Aorta (tissue), 5 donors: ENCODE measurements around the gene ATXN1. TPM values are rescaled to one million over a fixed set of nuclear protein-coding genes. Genes with fewer than 3 reads are reported as not detected.

Experiments used
- ATAC-seq: fragments of 200-7000 bp; cut with Tn5 transposase; one replicate; pipeline ENCODE4 v1.9.1; 2022; ENCODE audit warnings: moderate library complexity; ENCODE audit not compliant: low FRiP score
- DNase-seq, 2 donors: peaks; one replicate each; pipeline ENCODE4 v3.0.0-alpha.2; 2020
- H3K27ac ChIP-seq, 2 donors: one replicate each; pipeline ENCODE4 v1.5.1; 2013; ENCODE audit warnings: low read length in 2 of 2, mild to moderate bottlenecking in 2 of 2, moderate library complexity in 2 of 2, control low read depth in 1 of 2, inconsistent platforms in 1 of 2, low read depth in 1 of 2
- H3K27me3 ChIP-seq, 2 donors: one replicate each; pipeline ENCODE4 v1.6.1; 2013; ENCODE audit warnings: control low read depth in 1 of 2, low read length in 1 of 2, mild to moderate bottlenecking in 1 of 2, moderate library complexity in 1 of 2; ENCODE audit not compliant: insufficient read depth in 2 of 2, control insufficient read depth in 1 of 2
- H3K36me3 ChIP-seq, 2 donors: one replicate each; pipeline ENCODE4 v1.6.1; 2013; ENCODE audit warnings: control low read depth in 1 of 2, low read length in 1 of 2, mild to moderate bottlenecking in 1 of 2; ENCODE audit not compliant: insufficient read depth in 2 of 2, control insufficient read depth in 1 of 2
- H3K4me1 ChIP-seq, 2 donors: one replicate each; pipeline ENCODE4 v1.6.1; 2013; ENCODE audit warnings: low read length in 2 of 2, control low read depth in 1 of 2, mild to moderate bottlenecking in 1 of 2, moderate library complexity in 1 of 2; ENCODE audit not compliant: insufficient read depth in 2 of 2, control insufficient read depth in 1 of 2
- H3K4me3 ChIP-seq, 2 donors: one replicate each; pipeline ENCODE4 v1.5.1; 2013; ENCODE audit warnings: low read length in 2 of 2, control low read depth in 1 of 2, mild to moderate bottlenecking in 1 of 2
- H3K9me3 ChIP-seq: one replicate; pipeline ENCODE4 v1.6.1; 2013; ENCODE audit warnings: mild to moderate bottlenecking, low read length; ENCODE audit not compliant: control insufficient read depth
- WGBS, 2 donors: extraction: QIAGEN DNeasy Blood & Tissue Kit; methylation state at CpG; one replicate each; pipeline ENCODE4 v1.1.7; 2013; 5-methylcytosine and 5-hydroxymethylcytosine counted together
- intact Hi-C, 2 donors: fragments of 100-400 bp; cut with DNase I; formaldehyde crosslinking; loops; one replicate each; pipeline versions ENCODE4 v1.14.2 to v1.15.0; 2022
- polyA plus RNA-seq, 2 donors: library from polyadenylated mRNA; stranded (reverse); fragments of 200-250 nt; gene quantifications; one replicate each; pipeline ENCODE4 v1.2.3, GENCODE V29; 2013
- total RNA-seq, 2 donors: library from RNA; stranded (reverse); fragmentation: NEBNext Ultra II Directional; extraction: Animal tissue kit (Norgen Biotek cat#: 25700); gene quantifications; one replicate each; pipeline ENCODE4 v1.2.1, GENCODE V29; 2021
- donor health status: healthy with polysubstance abuse.
- donor health status: Bipolar disorder and iron deficiency.
- donor health status: DM: no; HTN: no; CAD: no.
- donor health status: DM: no; HTN: no; CAD: no.
- donor health status: DM: yes; HTN: yes; CAD: no.

ATXN1 gene
- total and polyA plus RNA-seq, 4 donors, result 11.5 to 85.5 (median 45.8) TPM

GRCh38 chr6:16355238-16355637 lies 406.0 kb downstream of the ATXN1 start:
- intact Hi-C loops, result no loop called here
- WGBS, 2 donors, result 97 to 98% methylated on average over 9 of the region's 9 CpGs

GRCh38 chr6:16354692-16355091 lies 406.6 kb downstream of the ATXN1 start:
- intact Hi-C loops, result loop anchor here in 1 of 2 donors (5.0 kb wide), 1 partner anchor 48 kb away; no protein-coding TSS in a partner anchor
- H3K27ac ChIP-seq, result no peak overlapping the region
- 96 to 100% methylated on average over 1 of the region's 1 CpG for WGBS, 2 donors

More at GRCh38 chr6:16355238-16355637, 406.0 kb downstream of the ATXN1 start:
- no peaks in the 10 kb centered on the region for H3K27me3 ChIP-seq
- H3K27ac ChIP-seq, result no peak overlapping the region
- DNase-seq, result no peak
- peaks cover 0 to 2% of the 10 kb centered on the region in 2 donors for H3K4me1 ChIP-seq
- no peak overlapping the region for H3K4me3 ChIP-seq
- H3K9me3 ChIP-seq, result no peaks in the 10 kb centered on the region
- no peak for ATAC-seq
- H3K36me3 ChIP-seq, result no peaks in the 10 kb centered on the region

GRCh38 chr6:16352821-16353438 lies 408.3 kb downstream of the ATXN1 start:
- no peaks in the 10 kb centered on the region for H3K9me3 ChIP-seq
- H3K27ac ChIP-seq, result peak overlapping the region; percentile 41 to 44
- H3K4me1 ChIP-seq, result peaks cover 0 to 2% of the 10 kb centered on the region in 2 donors
- intact Hi-C loops, result loop anchor here in 1 of 2 donors (5.0 kb wide), 1 partner anchor 49 kb away; no protein-coding TSS in a partner anchor
- H3K36me3 ChIP-seq, result no peaks in the 10 kb centered on the region
- H3K4me3 ChIP-seq, result no peak overlapping the region
- DNase-seq (no peak), ATAC-seq (no peak)
- WGBS, 2 donors, result 77 to 79% methylated on average over 19 of the region's 19 CpGs
- H3K27me3 ChIP-seq, result no peaks in the 10 kb centered on the region

More at GRCh38 chr6:16354692-16355091, 406.6 kb downstream of the ATXN1 start:
- Histone ChIP-seq H3K4me3 (no peak overlapping the region), H3K27me3 (no peaks in the 10 kb centered on the region), H3K4me1 (peaks cover 0 to 2% of the 10 kb centered on the region in 2 donors), H3K9me3 (no peaks in the 10 kb centered on the region), H3K36me3 (no peaks in the 10 kb centered on the region)
- no peak for ATAC-seq
- DNase-seq, result no peak

GRCh38 chr6:16352258-16352635 lies 409.0 kb downstream of the ATXN1 start:
- intact Hi-C loops, result loop anchor here in 1 of 2 donors (5.0 kb wide), 1 partner anchor 50 kb away; no protein-coding TSS in a partner anchor
- ATAC-seq, result peak; percentile 80
- H3K9me3 ChIP-seq, result no peaks in the 10 kb centered on the region
- peak overlapping the region in 1 of 2 donors; percentile 50 for H3K4me3 ChIP-seq
- H3K27ac ChIP-seq, result peak overlapping the region; percentile 44 to 92
- peaks cover 0 to 2% of the 10 kb centered on the region in 2 donors for H3K4me1 ChIP-seq
- H3K36me3 ChIP-seq, result no peaks in the 10 kb centered on the region
- WGBS, 2 donors, result 1 to 10% methylated on average over 5 of the region's 5 CpGs
- DNase-seq, result no peak
- H3K27me3 ChIP-seq, result no peaks in the 10 kb centered on the region

DNA sequence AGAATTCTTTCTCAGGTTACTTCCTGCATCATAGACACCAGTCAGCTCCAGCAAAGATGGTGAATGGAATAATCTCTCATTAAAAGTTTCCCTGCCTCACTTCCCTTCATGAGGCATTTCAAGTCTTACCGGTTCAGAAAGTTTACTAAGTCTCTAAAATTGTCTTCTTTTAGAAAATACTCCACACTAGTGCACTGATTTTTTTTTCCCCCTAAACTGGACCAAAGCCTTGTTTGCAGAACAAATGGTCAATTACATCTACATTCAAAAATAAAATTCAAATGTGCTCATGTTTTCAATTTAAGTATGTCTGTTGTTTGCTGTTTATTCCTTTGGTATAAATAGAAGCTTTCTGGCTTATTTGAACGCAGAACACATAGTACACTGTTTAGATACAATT lies 411.7 kb downstream of the ATXN1 start:
- no peaks in the 10 kb centered on the region for H3K36me3 ChIP-seq
- peaks cover 0 to 2% of the 10 kb centered on the region in 2 donors for H3K4me1 ChIP-seq
- DNase-seq, result no peak
- H3K9me3 ChIP-seq, result no peaks in the 10 kb centered on the region
- ATAC-seq, result no peak
- WGBS, 2 donors, result 62 to 65% methylated on average over 2 of the region's 2 CpGs
- intact Hi-C loops, result no loop called here
- H3K27ac ChIP-seq, result no peak overlapping the region
- H3K27me3 ChIP-seq, result no peaks in the 10 kb centered on the region
- H3K4me3 ChIP-seq, result no peak overlapping the region

GRCh38 chr6:16346831-16347230 lies 414.4 kb downstream of the ATXN1 start:
- intact Hi-C loops, result no loop called here
- DNase-seq, result no peak
- no peaks in the 10 kb centered on the region for H3K27me3 ChIP-seq
- ATAC-seq, result no peak
- H3K4me1 ChIP-seq, result no peaks in the 10 kb centered on the region
- H3K27ac ChIP-seq, result no peak overlapping the region
- no peak overlapping the region for H3K4me3 ChIP-seq
- H3K36me3 ChIP-seq, result no peaks in the 10 kb centered on the region
- no peaks in the 10 kb centered on the region for H3K9me3 ChIP-seq
- WGBS, 2 donors, result 98% methylated on average over 31 to 32 of the region's 32 CpGs

DNA sequence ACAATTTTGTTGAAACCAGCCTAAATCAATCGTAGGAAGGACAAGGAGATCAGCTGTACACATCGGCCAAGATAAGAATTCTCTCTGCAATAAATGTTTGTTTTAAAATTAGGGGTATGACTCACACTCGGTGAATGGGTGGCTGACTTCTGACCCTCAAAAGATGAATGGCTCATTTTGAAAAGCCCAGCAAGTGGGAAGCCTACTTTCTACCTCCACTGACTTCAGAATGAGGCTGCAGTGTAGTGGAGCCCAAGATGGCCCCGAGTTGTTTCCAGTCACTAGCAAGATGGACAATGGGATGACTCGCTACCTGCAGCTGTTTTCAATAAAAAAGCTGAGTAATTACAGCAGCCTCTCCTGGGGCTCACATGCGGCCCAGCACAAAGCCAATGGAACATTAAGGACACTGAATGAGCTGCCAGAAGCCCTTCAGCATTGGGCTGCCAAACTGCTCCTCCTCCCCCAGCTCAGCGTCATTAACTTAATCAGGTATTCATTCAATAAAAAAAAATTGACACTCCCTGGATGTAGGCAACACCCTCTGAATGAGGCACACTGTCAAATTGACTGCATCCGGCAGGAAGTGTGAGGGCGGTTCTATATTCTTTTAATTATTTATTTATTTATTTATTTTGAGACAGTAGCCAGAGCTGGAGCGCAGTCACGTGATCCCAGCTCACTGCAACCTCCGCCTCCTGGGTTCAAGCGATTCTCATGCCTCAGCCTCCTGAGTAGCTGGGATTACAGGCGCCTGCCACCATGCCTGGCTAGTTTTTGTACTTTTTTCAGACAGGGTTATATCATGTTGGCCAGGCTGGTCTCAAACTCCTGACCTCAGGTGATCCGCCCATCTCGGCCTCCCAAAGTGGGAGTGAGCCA lies 415.6 kb downstream of the ATXN1 start:
- DNase-seq, result no peak
- no peaks in the 10 kb centered on the region for H3K27me3 ChIP-seq
- no peaks in the 10 kb centered on the region for H3K4me1 ChIP-seq
- no peaks in the 10 kb centered on the region for H3K36me3 ChIP-seq
- H3K27ac ChIP-seq, result no peak overlapping the region
- H3K9me3 ChIP-seq, result no peaks in the 10 kb centered on the region
- intact Hi-C loops, result no loop called here
- no peak overlapping the region for H3K4me3 ChIP-seq
- 74 to 76% methylated on average over 16 of the region's 16 CpGs for WGBS, 2 donors
- ATAC-seq, result peak; percentile 65

DNA sequence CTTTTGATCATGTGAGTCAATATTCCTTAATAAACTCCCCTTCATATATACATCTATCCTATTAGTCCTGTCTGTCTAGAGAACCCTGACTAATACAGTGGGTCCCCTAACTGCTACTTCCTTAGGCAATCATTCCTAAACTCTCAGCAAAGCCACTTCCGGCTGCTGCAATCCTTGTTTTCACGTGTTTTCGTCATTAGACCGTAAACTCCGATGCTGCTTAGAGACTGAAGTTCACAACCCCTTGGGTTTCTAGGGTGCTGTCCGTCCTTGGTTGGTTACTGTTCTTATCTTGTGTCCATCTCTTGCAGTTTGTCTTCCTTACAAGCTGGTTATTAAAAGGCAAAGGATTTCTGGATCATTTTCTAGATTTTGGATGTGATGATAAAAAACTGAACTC lies 416.5 kb downstream of the ATXN1 start:
- no peak for ATAC-seq
- H3K27ac ChIP-seq, result no peak overlapping the region
- no peaks in the 10 kb centered on the region for H3K36me3 ChIP-seq
- H3K27me3 ChIP-seq, result no peaks in the 10 kb centered on the region
- H3K4me1 ChIP-seq, result no peaks in the 10 kb centered on the region
- WGBS, 2 donors, result 89 to 90% methylated on average over 6 of the region's 6 CpGs
- DNase-seq, result no peak
- H3K9me3 ChIP-seq, result no peaks in the 10 kb centered on the region
- intact Hi-C loops, result no loop called here
- no peak overlapping the region for H3K4me3 ChIP-seq
